ENCODE results near the gene RSBN1L.

DNA sequence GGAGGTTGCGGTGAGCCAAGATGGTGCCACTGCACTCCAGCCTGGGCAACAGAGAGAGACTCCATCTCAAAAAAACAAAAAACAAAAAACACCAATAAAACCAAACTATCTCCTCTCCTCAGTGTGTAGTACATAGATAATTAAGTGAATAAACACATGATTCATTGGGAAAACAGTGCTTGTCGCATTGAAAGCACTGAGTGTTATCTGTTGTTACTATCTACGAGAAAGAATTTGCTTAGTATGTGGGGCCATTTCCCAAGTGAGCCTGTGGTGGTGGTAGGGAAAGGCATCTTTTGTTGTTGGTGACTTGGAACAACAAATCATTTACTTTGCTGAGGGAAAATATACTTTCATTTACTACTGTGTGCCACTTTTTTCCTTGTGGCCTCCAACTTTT lies 42.6 kb downstream of the RSBN1L start:
- TF ChIP-seq, protein P1, sequence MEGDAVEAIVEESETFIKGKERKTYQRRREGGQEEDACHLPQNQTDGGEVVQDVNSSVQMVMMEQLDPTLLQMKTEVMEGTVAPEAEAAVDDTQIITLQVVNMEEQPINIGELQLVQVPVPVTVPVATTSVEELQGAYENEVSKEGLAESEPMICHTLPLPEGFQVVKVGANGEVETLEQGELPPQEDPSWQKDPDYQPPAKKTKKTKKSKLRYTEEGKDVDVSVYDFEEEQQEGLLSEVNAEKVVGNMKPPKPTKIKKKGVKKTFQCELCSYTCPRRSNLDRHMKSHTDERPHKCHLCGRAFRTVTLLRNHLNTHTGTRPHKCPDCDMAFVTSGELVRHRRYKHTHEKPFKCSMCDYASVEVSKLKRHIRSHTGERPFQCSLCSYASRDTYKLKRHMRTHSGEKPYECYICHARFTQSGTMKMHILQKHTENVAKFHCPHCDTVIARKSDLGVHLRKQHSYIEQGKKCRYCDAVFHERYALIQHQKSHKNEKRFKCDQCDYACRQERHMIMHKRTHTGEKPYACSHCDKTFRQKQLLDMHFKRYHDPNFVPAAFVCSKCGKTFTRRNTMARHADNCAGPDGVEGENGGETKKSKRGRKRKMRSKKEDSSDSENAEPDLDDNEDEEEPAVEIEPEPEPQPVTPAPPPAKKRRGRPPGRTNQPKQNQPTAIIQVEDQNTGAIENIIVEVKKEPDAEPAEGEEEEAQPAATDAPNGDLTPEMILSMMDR (IDR thresholded peaks at IDR 0.05) = no peak
- TF ChIP-seq, protein P2, sequence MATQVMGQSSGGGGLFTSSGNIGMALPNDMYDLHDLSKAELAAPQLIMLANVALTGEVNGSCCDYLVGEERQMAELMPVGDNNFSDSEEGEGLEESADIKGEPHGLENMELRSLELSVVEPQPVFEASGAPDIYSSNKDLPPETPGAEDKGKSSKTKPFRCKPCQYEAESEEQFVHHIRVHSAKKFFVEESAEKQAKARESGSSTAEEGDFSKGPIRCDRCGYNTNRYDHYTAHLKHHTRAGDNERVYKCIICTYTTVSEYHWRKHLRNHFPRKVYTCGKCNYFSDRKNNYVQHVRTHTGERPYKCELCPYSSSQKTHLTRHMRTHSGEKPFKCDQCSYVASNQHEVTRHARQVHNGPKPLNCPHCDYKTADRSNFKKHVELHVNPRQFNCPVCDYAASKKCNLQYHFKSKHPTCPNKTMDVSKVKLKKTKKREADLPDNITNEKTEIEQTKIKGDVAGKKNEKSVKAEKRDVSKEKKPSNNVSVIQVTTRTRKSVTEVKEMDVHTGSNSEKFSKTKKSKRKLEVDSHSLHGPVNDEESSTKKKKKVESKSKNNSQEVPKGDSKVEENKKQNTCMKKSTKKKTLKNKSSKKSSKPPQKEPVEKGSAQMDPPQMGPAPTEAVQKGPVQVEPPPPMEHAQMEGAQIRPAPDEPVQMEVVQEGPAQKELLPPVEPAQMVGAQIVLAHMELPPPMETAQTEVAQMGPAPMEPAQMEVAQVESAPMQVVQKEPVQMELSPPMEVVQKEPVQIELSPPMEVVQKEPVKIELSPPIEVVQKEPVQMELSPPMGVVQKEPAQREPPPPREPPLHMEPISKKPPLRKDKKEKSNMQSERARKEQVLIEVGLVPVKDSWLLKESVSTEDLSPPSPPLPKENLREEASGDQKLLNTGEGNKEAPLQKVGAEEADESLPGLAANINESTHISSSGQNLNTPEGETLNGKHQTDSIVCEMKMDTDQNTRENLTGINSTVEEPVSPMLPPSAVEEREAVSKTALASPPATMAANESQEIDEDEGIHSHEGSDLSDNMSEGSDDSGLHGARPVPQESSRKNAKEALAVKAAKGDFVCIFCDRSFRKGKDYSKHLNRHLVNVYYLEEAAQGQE (IDR thresholded peaks at IDR 0.05) = no peak
- no peak for TF ChIP-seq MAFK (IDR thresholded peaks at IDR 0.05; ENCODE audit: partially characterized antibody)
- TF ChIP-seq HOXA7 (CRISPR knock-in tag; IDR thresholded peaks at IDR 0.05) = no peak
- TF ChIP-seq EHMT2 (IDR thresholded peaks at IDR 0.05; ENCODE audit: low read depth) = no peak
- no peak for TF ChIP-seq CEBPB (IDR thresholded peaks at IDR 0.05)
- no peak for TF ChIP-seq POLR2A (IDR thresholded peaks at IDR 0.05; ENCODE audit: low read length)
- no peak for TF ChIP-seq CHD2 (IDR thresholded peaks at IDR 0.05; ENCODE audit: low read length, partially characterized antibody)
- no peak for TF ChIP-seq SMC3 (IDR thresholded peaks at IDR 0.05)
